HG03378 (cell line): ENCODE measurements around the gene NFASC.

Experiments used
- ATAC-seq: cut with Tn5 transposase; IDR thresholded peaks from one replicate; pipeline ENCODE4 v1.9.1; 2021; ENCODE audit warnings: mild to moderate bottlenecking, moderate library complexity; ENCODE audit not compliant: unreplicated experiment

Gene NFASC

DNA sequence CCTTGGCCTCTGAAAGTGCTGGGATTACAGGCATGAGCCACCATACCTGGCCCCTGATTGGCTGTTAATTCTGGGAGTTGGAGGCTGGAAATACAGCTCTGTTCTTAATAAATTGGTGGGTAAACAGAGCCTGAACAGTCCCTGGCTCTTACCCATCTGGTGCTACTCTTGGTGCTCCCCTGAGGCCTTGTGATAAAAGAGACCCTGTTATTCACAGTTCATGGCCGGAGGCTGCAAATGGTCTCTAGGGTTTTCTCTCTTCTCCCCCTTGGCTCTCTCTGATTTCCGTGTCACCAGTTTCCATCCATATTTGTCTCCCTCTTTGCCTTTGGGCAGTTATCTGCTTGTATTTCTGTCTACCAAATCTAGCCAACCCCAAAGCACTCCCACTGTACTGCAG is 17.2 kb downstream of the NFASC start:
- ATAC-seq = no peak

DNA sequence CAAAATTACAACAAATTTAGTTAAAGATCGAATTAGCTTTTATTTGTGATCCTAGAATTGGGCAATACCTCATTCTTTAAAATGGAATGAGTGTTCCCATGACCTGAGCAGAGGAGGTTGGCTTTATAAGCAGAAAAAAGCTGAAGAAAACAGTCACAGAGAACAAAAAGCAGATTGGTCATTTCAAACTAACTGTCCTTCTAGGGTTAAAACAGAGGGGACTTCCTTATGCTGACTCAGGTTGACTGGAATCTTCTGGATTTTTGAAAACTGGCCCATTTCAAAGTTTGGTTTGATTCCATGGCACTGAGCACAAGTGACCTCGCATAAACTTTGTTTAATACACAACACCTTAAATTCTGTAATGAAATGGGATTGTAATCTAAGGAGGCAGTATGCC is 17.6 kb downstream of the NFASC start:
- no peak for ATAC-seq

DNA sequence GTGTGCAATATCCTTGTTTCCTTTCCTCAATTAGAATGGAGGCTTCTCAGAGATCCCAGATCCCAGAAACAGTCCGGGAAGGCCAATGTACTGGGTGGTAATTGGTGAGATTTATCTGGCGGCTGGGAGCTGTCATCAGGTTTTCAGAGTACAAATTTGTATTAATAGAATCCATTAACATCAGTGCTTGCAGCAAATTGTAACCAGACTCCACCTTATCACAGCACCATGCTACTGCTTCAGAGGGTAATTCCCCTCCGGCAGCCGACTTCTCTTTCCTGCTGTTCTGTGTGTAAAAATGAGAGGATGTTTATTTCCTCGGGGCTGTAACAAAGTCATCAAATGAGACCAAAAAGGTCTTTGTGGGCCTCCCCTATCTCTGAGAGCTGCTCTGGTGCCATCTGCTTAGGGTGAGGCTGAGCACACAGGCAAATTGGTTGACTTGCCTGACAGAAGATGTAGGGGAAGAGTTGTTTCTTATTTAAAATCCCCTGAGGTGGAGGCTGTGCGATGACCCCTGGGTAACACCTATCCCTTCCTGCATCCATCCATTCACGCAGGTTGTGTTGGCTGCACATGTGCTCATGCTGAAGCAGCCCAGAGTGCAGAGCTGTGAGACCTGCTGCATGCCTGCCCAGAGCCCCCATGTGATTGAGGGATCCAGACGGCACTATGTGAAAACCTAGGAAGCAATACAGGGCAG is 19.2 kb downstream of the NFASC start:
- no peak for ATAC-seq

DNA sequence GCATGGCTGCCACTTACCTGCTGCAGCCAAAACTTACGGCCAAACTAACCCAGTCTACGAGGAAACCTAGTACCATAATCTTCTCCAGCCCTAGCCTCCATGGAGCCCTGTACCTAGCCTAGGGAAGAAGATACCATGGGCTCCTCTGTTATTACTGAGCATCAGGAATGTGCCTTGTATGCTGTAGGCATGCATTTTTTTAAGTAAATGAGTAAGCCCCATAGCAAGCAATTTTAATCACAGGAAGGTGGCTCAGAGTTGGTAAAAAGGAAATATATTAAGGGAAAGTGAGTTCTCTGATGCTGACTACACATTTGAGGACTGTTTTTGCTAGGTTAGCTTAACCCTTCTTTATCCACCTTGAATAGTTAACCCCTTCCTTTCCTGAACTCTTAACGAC is 21.2 kb downstream of the NFASC start:
- no peak for ATAC-seq

DNA sequence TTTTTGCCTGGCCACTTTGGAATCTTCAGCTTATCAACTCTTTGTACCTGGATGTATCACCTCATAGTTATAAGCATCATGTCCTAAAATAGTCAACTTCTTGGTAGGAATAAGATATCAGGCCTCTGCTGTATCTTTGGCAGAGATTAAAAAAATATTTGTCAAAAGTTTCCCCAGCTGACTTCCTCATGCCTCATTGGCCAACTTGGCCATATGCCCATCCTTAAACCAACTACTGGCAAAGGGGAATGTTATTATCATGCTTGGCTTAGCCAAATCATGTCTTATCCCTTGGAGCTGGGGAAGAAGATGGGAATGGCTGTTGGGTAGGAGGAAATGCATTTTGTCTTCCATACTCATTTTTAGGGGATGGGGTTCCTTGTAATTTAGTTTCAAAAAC is 23.4 kb downstream of the NFASC start:
- no peak for ATAC-seq

DNA sequence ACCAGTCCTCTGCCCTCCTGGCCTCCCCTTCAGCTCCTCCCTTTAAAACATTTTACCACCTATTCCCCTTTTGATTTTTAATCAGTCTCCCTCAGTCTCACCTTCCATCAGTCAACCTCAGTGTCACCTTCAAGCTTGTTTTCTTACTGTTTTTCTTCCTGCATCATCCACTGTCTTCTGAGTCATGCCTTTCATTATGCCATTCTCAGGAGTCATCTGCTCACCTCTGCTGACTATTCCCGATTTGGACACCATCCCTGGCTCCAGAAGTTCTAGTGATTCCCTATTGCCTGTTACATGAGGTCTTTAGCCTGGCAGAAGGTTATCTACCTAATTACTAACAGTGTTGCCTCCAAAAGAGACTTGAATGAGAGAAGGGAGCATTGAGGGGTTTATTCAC is 23.9 kb downstream of the NFASC start:
- ATAC-seq = no peak

DNA sequence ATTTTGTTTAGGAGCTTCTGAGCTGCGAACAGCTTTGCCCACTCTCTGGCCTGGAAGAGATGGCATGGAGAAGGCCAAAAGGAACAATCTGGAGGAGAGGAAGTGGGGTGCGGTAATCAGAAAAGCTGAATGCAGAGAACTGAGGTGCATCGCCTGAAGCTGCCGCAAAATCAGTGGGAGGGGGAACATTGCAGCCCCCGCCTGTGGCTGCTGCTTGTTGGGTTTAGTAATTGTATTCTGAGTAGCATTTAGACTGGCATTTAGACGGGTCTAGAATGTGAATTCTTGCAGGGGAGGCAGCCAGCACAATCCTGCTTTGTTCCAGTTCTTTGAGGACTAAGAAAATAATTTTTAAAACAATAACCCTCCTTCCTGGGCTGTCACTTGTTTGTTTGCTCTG is 25.4 kb downstream of the NFASC start:
- no peak for ATAC-seq

DNA sequence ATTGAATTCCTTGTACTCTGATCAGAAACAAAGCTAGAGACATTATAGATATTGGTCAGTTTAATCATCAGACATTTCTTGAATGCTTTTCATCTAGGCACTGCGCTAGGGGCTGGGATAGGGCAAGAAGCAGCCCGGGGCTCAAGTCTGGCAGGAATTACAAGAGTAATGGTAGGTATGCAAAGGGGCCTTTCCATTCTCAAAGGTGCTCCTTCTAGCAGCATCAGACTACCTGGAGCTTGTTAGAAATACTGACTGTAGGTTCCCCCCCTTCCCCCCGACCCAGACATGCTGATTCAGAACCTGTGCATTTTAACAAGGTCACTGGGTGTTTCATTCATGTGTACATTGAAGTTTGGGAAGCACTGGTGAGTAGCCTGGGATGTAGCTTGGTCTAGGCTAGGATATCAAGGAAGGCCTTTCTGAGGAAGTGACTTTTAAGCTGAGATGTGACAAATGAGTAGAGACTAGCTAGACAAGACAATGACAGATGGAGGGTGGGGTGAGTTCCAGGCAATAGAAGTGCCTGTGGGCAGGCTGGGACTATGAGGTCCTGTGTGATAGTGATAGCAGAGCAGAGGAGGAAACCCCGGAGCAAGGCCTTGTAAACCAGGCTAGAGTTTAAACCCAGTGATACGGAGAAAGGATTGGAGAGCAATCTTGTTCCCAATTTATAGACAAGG is 26.3 kb downstream of the NFASC start:
- no peak for ATAC-seq

DNA sequence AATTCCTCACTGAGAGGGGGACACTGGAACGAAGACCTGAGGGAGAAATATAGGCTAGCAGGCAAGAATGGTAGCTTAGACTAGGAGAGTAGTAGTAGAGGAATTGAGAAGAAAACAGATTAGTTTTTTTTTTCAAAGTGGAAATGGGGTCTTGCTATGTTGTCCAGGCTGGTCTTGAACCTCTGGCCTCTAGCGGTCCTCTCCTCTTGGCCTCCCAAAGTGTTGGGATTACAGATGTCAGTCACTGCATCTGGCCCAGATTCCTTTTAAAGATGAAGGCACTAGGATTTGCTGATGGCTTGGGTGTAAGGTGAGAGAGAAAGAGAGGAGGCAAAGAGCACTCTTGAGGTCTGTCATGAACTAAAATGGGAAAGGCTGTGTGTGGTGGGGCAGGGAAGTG is 30.1 kb downstream of the NFASC start:
- no peak for ATAC-seq

DNA sequence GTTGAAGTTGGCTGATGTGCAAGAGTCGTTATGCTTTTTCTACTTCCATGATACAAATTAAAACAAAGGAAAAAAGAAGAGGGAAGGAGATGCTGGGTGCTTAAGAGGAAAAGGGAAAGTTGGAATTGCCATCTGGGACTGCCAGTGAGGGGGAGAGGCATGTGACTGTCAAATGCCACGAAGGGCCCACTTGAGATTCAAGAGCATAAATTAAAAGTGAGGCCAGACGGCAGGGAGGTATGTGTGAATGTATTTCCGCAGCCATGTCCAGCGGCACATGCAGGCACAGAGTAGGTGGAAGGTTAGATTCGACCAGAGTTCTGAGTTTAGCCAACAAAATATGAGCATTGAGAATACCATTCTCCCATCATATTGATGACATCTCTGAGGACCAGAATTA is 32.0 kb downstream of the NFASC start:
- ATAC-seq = no peak

DNA sequence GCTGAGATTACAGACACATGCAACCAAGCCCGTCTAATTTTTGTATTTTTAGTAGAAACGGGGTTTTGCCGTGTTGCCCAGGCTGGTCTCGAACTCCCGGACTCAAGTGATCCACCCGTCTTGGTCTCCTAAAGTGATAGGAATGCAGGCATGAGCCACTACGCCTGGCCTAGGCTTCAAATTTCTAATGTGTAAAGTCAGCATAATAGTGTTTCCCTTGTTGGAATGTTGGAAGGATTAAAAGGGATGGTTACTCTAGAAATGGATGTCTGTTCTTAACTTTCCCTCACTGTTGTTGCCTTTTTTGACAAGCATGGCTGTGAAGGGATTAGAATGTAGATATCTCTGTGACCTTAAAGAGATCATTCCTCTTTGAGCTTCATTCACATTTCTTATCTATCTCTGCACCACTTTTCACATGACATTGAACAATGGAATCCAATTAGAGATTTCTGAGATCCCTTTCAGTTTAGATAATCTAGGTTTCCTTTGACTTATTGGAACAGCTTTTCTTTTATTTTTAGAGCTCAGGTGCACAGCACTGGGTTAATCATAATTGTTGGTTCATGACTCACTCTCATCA is 33.7 kb downstream of the NFASC start:
- no peak for ATAC-seq

DNA sequence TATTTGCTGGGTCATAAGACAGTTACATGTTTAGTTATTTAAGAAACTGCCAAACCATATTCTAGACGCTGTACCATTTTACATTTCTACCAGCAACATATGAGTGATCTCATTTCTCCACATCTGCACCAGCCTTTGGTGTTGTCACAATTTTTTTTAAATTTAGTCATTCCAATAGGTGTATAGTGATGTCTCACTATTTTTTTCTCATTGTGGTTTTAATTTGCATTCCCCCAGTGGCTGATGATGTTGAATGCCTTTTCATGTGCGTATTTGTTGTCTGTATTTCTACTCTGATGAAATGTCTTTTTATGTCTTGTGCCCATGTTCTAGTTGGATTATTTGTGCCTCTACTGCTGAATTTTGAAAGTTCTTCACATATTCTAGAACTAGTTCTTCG is 38.4 kb downstream of the NFASC start:
- ATAC-seq = no peak

DNA sequence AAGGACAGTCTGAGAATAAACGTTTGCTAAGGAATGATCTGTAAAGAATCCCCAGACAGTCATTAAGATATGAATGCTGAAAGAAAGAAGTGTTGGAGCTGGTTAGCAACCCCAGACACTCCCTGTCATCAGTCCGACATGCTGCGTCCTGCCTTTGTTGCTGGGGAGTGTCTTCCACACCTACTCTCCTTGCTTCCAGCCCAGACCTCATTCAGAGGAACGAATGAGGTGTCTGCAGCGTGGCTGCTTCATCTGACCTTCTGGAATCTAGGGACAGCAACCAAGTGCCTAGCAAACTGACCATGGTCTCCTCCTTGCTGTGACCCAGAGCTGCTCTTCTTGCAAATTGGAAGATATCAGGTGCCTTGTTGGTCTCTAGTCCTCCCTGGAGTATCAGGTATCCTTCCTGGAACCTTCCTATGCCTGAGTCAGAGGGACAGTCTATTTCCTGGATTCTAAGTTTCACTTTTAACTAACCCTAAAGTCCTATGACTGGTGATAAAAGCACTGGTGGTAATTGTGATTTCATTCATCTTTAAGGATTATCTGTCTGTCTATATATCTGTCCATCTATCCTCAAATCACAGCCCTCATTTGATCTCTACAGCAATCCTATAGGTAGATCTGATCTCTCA is 45.3 kb downstream of the NFASC start:
- no peak for ATAC-seq

DNA sequence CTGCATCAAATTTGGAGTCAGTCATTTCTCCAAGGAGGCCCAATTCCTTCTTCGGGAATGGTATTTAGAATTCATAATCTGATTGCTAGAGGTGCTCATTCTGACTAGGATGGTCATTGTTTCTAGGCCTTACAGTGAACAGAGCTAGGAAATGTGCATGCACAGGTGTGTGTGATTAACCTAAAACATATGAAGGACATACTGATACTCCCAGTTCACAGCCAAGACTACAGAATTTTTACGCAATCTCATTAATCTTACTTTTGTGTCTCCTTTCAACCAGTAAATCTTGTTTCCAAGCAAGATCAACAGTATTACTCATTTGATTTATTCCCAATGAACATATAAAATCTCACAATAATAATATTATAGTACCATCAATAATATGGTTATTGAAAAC is 47.1 kb downstream of the NFASC start:
- no peak for ATAC-seq

DNA sequence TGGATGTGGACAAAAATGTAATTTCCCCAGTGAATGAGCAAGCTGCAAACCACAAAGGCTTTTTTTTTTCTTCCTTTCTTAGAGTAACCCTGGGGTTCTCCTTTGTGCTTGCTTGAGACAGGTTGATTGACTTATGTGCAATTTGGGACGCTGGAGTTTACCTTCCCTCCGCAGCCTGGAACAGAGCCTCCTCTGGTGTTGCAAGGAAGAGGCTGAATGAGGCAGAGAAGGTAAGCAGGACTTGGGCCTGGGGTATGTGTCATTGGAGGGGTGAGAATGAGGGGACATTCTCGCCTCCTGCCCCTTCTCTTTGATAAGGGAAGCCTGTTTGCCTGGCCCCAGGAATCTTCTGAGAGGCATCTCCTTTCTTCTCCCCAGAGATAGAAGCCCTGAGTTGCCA is 49.8 kb downstream of the NFASC start:
- ATAC-seq = no peak

DNA sequence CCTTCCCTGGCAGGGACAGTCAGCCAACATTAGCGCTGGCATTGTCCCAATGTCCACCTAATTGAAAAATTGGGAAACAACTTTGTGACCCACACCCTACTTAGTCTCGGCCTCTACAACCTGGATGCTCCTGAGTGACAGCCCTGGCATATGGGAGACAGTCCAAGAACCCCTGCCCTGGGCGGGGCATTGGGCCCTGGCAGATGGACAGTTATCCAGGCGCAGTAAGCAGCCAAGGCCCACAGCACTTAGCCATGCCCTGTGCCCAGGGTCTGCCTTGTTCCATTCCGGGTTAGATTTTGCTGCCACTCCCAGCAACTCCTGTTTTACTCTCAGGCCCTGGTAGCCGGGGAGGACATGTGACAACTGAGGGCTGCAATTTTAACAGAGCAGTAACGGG is 50.3 kb downstream of the NFASC start:
- no peak for ATAC-seq

DNA sequence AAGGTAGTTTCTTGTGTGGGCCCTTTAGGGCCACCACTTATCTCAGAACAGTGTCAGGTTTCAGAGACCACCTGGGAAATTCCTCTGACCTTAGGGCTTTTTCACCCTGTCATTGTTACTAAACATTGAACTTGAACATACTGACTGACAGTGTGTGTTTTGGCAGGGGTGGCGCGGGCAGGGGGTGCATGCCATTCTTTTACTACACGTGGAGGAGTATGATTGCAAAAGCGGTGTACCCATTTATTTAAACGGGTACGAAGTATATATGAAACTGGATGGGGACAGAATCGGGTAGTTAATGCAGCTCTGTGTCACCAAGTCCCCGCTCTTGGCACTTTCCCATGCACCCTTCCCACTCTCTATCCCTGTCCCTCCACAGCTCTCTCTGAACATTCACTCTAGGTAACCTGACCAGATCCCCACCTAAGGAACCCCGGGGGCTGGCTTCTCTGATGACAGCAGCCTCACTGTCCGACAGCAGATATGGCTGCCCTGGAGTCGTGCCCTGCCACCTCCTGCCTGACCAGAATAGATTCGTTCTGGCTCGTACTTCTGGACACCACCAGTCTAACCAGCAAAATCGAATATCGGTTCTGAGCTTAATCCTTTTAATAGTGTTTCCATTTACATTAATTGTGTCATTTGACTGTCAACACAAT is 51.3 kb downstream of the NFASC start:
- ATAC-seq = no peak

DNA sequence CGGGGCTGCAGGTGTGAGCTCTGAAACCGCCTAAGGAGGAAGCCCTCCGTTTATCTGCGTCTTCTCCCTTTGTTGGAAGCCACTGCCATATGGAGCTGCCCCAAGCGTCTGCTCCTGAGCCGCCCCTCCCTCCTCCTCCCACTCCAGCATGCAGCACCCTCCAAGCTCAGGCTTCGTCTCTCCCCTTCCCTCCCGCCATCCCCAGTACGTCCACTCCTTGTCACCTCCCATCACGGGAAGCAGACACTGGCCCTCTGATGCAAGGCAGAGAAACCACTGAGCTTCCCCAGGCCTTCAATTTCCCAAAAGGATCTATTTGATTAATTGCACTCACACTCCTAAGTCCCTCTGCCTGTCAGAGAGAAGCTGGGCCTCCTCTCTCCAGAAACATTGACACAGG is 52.5 kb downstream of the NFASC start:
- ATAC-seq = no peak

DNA sequence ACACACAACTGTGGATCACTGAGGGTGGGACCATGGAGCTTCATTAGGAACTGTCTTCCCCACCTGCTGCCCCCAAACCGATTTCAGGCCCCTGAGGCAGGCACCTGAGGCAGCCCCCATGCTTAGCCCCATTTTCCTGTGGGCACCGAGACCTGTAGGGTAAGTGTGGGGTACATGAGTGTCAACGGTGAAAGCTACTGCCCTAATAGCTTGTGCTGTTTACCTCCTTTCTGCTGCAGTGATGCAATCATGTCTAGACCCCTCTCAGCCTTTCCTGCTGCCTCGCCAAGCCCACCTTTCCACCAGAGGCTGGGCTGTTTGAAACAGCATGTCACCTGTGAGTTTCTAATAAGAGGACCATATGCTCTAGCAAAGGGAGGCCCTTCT is 53.0 kb downstream of the NFASC start:
- no peak for ATAC-seq

DNA sequence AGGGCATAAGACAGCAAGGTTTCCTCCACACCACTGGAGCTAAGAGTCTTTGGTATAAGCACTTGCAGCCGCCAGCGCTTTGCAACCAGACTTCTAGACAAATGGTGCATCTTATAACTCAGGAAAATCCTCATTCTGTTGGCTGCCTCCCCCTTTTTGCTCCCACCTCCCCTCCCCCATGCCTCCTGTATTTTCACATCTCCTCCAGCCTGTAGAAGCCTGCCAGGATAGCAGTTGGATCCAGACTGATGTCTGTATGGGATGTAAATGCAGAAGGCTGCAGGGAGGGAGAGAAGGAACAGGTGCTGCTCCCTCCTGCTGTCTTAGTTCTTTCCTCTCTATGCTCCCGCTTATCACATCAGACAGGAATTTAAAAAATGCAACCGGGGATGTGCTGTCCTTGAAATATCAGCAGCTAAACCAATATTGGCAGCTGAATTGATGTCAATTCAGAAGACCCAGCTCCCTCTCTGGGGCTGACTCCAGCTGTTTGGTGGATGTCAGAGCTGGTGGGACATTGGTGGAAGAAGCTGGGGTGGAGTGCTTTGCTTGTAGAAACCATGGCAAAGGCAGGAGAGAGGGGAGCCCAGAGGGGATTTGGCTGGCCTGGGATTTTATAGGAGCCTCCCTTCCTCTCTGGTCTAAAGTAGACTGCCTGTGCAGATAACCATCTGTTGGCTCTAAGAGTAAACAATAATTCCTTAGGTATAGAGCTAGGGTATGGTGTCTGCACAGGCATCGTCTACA is 53.5 kb downstream of the NFASC start:
- ATAC-seq = no peak

DNA sequence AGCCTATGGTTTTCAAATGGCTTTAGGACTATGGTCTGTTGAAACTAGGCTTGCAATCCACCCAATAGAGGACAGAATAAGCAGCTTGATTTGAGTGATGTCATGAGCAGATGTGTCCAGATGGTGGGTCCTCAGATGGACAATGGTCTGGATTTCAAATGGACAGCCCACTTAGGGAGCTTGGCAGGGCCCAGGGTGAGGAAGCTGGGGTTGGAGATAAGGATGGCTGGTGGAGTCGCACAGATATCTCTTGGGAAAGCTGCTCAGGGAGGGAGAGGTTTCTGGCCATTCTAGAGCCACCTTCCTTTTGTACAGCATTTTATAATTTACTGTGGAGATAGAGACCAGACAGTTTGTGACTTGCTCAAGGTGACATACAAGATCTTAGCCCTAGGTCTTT is 55.0 kb downstream of the NFASC start:
- no peak for ATAC-seq
